Osteoblast (primary cell): Measurements from ENCODE around the gene BROX. TPM values are rescaled to one million over a fixed set of nuclear protein-coding genes. Genes with fewer than 3 reads are reported as not detected.
A peak's percentile ranks its signal among the peaks of the same experiment; 100 is the strongest.

Experiments
- DNase-seq: peaks from one replicate; pipeline ENCODE4 v3.0.0; 2011; ENCODE audit warnings: low spot score, mixed read lengths; ENCODE audit not compliant: insufficient read length; ENCODE audit errors: missing footprints
- H2AFZ ChIP-seq: 2 replicates; pipeline ENCODE4 v1.6.0; 2011; ENCODE audit warnings: mild to moderate bottlenecking, low read length
- H3K27ac ChIP-seq: 2 replicates; pipeline ENCODE4 v1.5.1; 2011; ENCODE audit warnings: mild to moderate bottlenecking, low read depth, low read length, moderate library complexity
- H3K27me3 ChIP-seq: 2 replicates; pipeline ENCODE4 v1.6.0; 2012; ENCODE audit warnings: mild to moderate bottlenecking, control low read depth, inconsistent platforms, low read length, moderate library complexity; ENCODE audit not compliant: insufficient read depth
- H3K36me3 ChIP-seq: 2 replicates; pipeline ENCODE4 v1.5.1; 2011; ENCODE audit warnings: mild to moderate bottlenecking, low read length, control low read depth, moderate library complexity; ENCODE audit not compliant: insufficient read depth
- H3K4me1 ChIP-seq: 2 replicates; pipeline ENCODE4 v1.5.1; 2011; ENCODE audit warnings: mild to moderate bottlenecking, low read length, control low read depth, moderate library complexity; ENCODE audit not compliant: insufficient read depth
- H3K4me2 ChIP-seq: 2 replicates; pipeline ENCODE4 v1.6.0; 2011; ENCODE audit warnings: mild to moderate bottlenecking, low read length; ENCODE audit not compliant: insufficient read depth
- H3K4me3 ChIP-seq: fragments of 200-600 bp; sonication (generic); 3 replicates; pipeline ENCODE4 v1.5.1; 2012; ENCODE audit warnings: mild to moderate bottlenecking, low read length, inconsistent platforms; ENCODE audit not compliant: insufficient read depth
- H3K79me2 ChIP-seq: 2 replicates; pipeline ENCODE4 v1.6.0; 2012; ENCODE audit warnings: mild to moderate bottlenecking, low read length, control low read depth, inconsistent platforms; ENCODE audit not compliant: insufficient read depth
- H3K9me3 ChIP-seq: 2 replicates; pipeline ENCODE4 v1.5.1; 2011; ENCODE audit warnings: low read depth, low read length, control low read depth
- H4K20me1 ChIP-seq: 2 replicates; pipeline ENCODE4 v1.6.0; 2012; ENCODE audit warnings: mild to moderate bottlenecking, low read length, control low read depth; ENCODE audit not compliant: insufficient read depth
- total RNA-seq: library from RNA; depleted of rRNA; stranded (reverse); fragments of >200 nt; gene quantifications from 2 replicates; pipeline ENCODE4 v1.2.3, GENCODE V29; 2012
- TF ChIP-seq, protein P1 (sequence below): IDR thresholded peaks from 2 replicates; pipeline ENCODE4 v1.5.1; 2011; ENCODE audit warnings: mild to moderate bottlenecking, low read depth, low read length, moderate library complexity; ENCODE audit errors: extremely low read depth

Gene BROX
- total RNA-seq, 1 donor = 77.4 TPM

- Histone ChIP-seq H3K4me2 (no peak overlapping the region), H3K27ac (no peak overlapping the region), H3K4me1 (peaks cover 4% of the 10 kb centered on the region), H3K27me3 (no peaks in the 10 kb centered on the region), H3K36me3 (peaks cover 55% of the 10 kb centered on the region), H2AFZ (no peak overlapping the region), H3K4me3 (no peak overlapping the region), H3K79me2 (no peaks in the 10 kb centered on the region), H3K9me3 (no peaks in the 10 kb centered on the region), H4K20me1 (no peaks in the 10 kb centered on the region)
- TF ChIP-seq, protein P1, sequence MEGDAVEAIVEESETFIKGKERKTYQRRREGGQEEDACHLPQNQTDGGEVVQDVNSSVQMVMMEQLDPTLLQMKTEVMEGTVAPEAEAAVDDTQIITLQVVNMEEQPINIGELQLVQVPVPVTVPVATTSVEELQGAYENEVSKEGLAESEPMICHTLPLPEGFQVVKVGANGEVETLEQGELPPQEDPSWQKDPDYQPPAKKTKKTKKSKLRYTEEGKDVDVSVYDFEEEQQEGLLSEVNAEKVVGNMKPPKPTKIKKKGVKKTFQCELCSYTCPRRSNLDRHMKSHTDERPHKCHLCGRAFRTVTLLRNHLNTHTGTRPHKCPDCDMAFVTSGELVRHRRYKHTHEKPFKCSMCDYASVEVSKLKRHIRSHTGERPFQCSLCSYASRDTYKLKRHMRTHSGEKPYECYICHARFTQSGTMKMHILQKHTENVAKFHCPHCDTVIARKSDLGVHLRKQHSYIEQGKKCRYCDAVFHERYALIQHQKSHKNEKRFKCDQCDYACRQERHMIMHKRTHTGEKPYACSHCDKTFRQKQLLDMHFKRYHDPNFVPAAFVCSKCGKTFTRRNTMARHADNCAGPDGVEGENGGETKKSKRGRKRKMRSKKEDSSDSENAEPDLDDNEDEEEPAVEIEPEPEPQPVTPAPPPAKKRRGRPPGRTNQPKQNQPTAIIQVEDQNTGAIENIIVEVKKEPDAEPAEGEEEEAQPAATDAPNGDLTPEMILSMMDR = no peak
- peak; percentile 27 for DNase-seq
Observed at GRCh38 chr1:222670110-222670509, 42.3 kb upstream of the BROX start.

DNA sequence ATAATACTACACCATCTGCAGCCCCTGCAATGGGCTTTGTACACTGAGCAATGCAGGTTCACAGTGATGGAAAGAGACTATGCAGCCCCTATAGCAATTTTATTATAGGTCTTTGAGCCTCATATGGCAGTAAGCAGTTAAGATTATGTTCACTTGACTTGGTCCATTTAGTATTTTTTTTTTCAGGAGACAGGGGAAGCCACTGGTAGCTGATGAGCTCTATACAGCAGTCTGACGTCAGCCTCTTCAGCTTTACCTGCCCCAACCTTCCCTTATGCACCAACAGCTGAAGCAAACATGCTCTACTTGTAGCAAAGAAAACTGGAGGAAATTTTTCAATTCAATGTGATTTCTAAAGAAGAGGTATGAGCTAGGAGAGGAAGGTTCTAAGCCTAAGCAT, 32.3 kb upstream of the BROX start:
- Histone ChIP-seq H3K36me3 (peaks cover 24% of the 10 kb centered on the region), H3K9me3 (no peaks in the 10 kb centered on the region), H3K79me2 (peaks cover 2% of the 10 kb centered on the region), H4K20me1 (no peaks in the 10 kb centered on the region), H3K27ac (no peak overlapping the region), H3K4me1 (no peaks in the 10 kb centered on the region), H3K4me2 (no peak overlapping the region), H2AFZ (no peak overlapping the region), H3K27me3 (no peaks in the 10 kb centered on the region), H3K4me3 (no peak overlapping the region)
- DNase-seq = no peak
- TF ChIP-seq, protein P1 = no peak

GRCh38 chr1:222691016-222691415, 21.3 kb upstream of the BROX start:
- no peaks in the 10 kb centered on the region for H3K27me3 ChIP-seq
- peaks cover 21% of the 10 kb centered on the region for H3K36me3 ChIP-seq
- no peak overlapping the region for H2AFZ ChIP-seq
- no peak overlapping the region for H3K27ac ChIP-seq
- no peaks in the 10 kb centered on the region for H3K4me1 ChIP-seq
- H4K20me1 ChIP-seq = no peaks in the 10 kb centered on the region
- H3K4me2 ChIP-seq = no peak overlapping the region
- no peak for DNase-seq
- H3K9me3 ChIP-seq = no peaks in the 10 kb centered on the region
- H3K79me2 ChIP-seq = peaks cover 39% of the 10 kb centered on the region
- TF ChIP-seq, protein P1 = no peak
- H3K4me3 ChIP-seq = no peak overlapping the region

DNA sequence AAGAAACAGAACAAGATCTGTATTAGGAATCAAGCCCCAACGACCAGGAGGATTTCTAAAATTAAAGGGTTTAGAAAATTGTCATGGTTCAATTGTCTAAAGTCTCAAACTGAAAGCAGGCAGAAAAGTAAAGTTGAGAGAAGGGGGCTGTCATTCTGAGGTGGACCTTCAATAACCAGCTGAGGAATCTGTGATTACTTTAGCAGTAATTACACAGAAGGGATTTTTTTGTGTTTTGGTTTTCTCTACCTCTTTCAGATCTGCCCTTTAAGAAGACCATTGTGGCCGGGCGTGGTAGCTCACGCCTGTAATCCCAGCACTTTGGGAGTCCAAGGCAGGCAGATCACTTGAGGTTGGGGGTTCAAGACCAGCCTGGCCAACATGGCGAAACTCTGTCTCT, 17.4 kb upstream of the BROX start:
- TF ChIP-seq, protein P1 = no peak
- H3K9me3 ChIP-seq = no peaks in the 10 kb centered on the region
- DNase-seq = no peak
- no peak overlapping the region for H3K4me2 ChIP-seq
- no peak overlapping the region for H2AFZ ChIP-seq
- H4K20me1 ChIP-seq = no peaks in the 10 kb centered on the region
- no peaks in the 10 kb centered on the region for H3K27me3 ChIP-seq
- H3K27ac ChIP-seq = no peak overlapping the region
- H3K36me3 ChIP-seq = peaks cover 10% of the 10 kb centered on the region
- peaks cover 62% of the 10 kb centered on the region for H3K79me2 ChIP-seq
- H3K4me3 ChIP-seq = no peak overlapping the region
- H3K4me1 ChIP-seq = no peaks in the 10 kb centered on the region
